HG03442 (cell line): ENCODE results near the gene MYL10.
"Not testable (repeated sequence)": the region's sequence is repeated elsewhere in the genome, so short reads cannot be mapped to it uniquely, and the experiment has no call there.

Experiments used
- ATAC-seq: cut with Tn5 transposase; IDR thresholded peaks from one replicate; pipeline ENCODE4 v1.9.1; 2021; ENCODE audit warnings: mild to moderate bottlenecking, moderate library complexity; ENCODE audit not compliant: unreplicated experiment

Gene MYL10

GRCh38 chr7:101620991-101621390 lies 8.1 kb downstream of the MYL10 start:
- ATAC-seq, result no peak

DNA sequence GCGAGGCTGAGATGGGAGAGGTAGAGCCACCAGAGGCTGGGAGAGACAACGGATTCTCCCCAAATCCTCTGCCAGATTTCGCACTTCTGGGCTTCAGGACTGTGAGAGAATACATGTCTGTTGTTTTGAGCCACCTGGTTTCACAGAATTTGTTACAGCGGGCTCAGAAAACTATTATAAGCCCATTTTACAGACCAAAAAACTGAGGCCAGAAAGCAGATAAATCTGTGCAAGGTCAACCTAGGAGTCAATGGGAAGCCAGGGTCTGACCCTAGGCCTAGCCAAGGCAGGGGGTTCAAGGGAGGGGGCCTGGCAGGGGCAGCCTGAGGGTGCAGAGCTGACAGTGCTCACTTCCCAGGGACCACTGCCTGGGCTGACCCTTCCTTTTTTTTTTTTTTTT lies 8.7 kb downstream of the MYL10 start:
- ATAC-seq, result no peak

DNA sequence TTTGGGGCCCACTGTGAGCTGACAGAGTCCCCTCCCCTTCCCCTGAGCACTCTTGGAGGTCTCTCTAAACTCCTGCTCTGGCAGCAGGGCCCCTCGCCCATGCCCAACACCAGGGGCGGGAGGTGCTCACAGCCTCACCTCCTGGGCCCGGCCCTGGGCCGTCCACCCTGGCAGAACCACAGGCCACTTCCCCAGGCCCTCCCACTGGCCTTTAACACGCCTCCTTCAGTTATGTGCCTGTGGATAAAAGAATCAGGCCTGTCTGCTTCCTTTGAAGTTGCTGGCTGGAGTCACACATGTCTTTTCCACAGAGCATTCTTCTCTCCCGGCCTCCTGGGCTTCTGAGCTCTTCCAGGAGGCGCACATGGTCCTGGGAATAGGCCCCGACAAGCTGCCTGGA lies 10.2 kb downstream of the MYL10 start:
- ATAC-seq, result no peak

- ATAC-seq, result no peak
Observed at GRCh38 chr7:101618207-101618839, 10.8 kb downstream of the MYL10 start.

DNA sequence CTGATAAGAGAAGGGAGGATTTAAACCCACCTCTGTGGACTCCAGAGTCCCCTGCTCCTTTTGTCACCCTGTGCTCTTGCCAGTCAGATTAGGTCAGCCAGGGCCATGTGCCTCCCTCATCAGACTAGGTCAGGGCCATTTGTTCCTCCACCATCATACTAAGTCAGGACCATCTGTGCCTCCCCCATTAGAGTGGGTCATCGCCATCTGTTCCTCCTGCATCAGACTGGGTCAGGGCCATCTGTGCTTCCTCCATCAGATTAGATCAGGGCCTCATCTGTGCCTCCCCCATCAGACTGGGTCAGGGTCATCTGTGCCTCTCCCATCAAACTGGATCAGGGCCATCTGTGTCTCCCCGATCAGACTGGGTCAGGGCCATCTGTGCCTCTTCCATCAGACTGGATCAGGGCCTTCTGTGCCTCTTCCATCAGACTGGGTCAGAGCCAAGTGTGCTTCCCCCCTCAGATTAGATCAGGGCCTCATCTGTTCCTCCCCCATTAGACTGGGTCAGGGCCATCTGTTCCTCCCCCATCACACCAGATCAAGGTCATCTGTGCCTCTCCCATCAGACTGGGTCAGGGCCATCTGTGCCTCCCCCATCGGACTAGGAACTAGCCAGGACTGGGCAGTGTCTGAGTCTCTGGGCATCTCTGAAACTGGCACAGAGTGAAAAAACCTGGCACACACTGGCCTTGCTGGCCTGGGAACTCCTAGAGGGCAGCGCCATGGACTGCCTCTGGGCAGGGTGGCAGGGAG lies 11.5 kb downstream of the MYL10 start:
- no peak for ATAC-seq

GRCh38 chr7:101615446-101615845 lies 13.7 kb downstream of the MYL10 start:
- ATAC-seq, result no peak

- ATAC-seq, result no peak
Observed at GRCh38 chr7:101614939-101615302, 14.2 kb downstream of the MYL10 start.

DNA sequence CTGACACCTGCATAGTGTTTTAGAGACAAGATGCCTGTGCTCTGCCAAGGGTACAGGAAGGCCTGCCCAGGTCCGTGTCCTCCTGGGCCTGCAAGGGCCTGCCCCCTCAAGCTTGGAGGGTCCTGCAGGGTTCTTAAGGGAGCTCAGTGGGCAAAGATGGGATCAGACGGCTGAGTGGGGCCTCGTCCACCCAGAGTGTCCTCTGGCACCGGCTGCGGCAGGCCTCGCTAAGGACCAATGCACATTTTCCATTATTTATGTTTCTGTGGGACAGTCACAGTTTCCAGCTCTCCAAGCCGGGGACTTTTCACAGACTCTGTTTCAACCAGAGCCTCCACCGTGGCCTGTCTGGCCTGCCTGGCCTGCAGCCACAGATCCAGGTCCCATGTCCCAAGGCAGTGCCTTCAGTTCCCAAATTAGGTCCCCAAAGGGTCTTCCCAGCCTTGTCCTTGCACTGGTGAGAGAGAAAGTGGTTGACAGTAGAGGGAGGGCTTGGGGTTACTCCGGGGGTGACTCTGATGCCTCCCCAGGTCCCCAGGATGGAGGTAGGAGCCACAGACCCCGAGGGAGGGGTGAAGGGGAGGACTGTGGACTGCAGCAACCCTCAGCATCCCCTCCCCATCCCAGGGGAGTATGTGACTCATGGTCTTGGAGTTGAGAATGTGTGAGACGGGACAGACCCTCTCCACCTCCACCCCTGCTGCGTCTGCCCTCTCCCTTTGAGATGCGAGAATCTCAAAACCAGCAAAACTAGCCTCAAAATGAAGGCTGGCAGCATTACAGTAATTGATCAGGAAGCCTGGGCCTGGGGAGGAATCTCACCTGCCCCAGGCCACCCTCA lies 14.8 kb downstream of the MYL10 start:
- ATAC-seq, result no peak

- no peak for ATAC-seq
Observed at GRCh38 chr7:101612885-101613515, 16.1 kb downstream of the MYL10 start.

DNA sequence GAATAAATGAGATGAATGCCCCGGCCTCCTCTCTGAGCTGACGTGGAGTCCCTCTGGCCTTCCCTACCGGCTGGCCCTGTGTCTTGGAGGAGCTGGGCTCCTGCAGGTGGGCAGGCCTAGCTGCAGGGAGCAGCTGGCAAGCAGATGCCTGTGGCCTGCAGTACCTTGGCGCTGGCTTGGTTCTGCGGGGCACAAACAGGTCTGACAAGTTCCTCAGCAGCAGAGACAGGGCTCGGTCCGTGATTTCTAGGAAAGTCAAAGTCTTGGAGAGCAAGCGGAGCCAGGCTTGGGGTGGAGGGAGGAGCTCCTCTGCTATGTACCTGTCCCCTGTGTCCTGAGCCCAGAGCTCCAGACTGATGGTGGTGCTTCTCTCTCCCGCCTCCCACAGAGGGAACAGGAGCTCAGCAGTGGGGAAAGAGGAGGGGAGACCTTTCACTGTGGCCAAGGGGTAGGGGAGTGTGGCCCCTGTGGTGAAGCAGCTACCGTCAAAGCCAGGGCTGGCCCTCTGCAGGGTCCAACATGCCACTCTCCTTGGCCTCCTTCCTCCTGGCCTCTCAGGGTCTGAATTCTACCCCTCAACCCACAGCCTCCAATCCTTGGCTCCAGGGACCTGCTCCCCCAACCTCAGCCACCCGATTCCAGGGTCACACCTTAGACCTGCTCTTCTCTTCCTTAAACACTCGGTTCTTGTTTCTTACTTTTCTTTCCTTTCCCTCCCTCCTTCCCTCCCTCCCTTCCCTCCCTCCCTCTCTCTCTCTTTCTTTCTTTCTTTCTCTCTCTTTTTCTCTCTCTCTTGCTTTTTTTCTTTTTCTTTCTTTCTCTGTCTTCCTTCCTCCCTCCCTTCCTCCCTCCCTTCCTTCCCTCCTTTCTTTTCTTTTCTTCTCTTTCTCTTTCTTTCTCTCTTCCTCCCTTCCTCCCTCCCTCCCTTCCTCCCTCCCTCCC lies 20.1 kb downstream of the MYL10 start:
- ATAC-seq, result no peak

DNA sequence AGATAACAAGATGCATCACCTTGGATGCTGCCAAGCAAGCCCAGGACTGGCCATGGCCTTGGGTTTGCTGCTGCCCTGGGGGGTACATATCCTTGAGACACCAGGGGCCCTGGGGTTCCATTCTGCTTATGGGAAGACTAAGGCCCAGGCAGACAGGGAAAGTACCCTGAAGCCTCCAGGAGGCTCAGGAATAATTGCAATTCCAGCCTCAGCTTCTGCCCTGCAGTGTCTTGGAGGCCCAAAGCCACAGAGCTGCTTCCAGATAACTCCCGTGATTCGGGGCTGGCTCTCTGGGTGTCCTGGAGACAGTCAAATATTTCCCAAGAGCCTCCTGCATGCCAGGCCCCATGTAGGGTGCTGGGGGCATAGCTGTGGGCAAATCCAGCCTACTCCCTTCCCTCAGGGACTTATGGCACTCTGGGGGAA lies 22.6 kb downstream of the MYL10 start:
- no peak for ATAC-seq

GRCh38 chr7:101605611-101606497 lies 23.2 kb downstream of the MYL10 start:
- no peak for ATAC-seq

GRCh38 chr7:101604934-101605332 lies 24.2 kb downstream of the MYL10 start:
- not testable (repeated sequence) for ATAC-seq

GRCh38 chr7:101604331-101604933 lies 24.7 kb downstream of the MYL10 start:
- ATAC-seq, result no peak

GRCh38 chr7:101602484-101603241 lies 26.4 kb downstream of the MYL10 start:
- ATAC-seq, result no peak

- ATAC-seq, result no peak
Observed at GRCh38 chr7:101602082-101602481, 27.0 kb downstream of the MYL10 start.

- no peak for ATAC-seq
Observed at GRCh38 chr7:101599787-101600186, 29.3 kb downstream of the MYL10 start.
